ENCODE data around the gene H19. TPM values are rescaled to one million over a fixed set of nuclear protein-coding genes. Genes with fewer than 3 reads are reported as not detected.

The H19 gene
- total and polyA plus RNA-seq, 9 of the 15 experiments (the other 6 are each of a cell fraction or from before 2014, with no cell fraction given): 0.13 to 682 (median 15.7) TPM

GRCh38 chr11:2002807-2003206 lies 5.2 kb upstream of the H19 start:
- ChIA-PET POLR2A (no interaction called here), CTCF (ENCODE audit: low intra/inter-chr PET ratio) (interaction anchor here (0.6 to 7.2 kb wide), 10 partner anchors 49 to 350 kb away, joined by 3 to 93 read pairs (median 22); partner anchors contain the start of genes LSP1, MRPL23 and TNNI2)
- Histone ChIP-seq H3K79me2 (ENCODE audit: control insufficient read depth, insufficient read depth, low read length) (no peaks in the 10 kb centered on the region), H3K27ac (ENCODE audit: extremely low read depth, low read depth, low read length) (no peak overlapping the region), H3K36me3 (ENCODE audit: control insufficient read depth, insufficient read depth, low read length) (no peaks in the 10 kb centered on the region), H3K4me2 (ENCODE audit: insufficient read depth, low read length) (no peak overlapping the region), H3K4me3 (no peak overlapping the region), H4K20me1 (replicated peaks; ENCODE audit: control insufficient read depth, insufficient read depth, low read length) (no peaks in the 10 kb centered on the region), H3K9ac (ENCODE audit: insufficient read depth in 1 of 2, low read depth in 2 of 2, low read length in 2 of 2) (no peak overlapping the region), H3K27me3 (ENCODE audit: control insufficient read depth in 2 of 2, insufficient read depth in 2 of 2, low read length in 2 of 2) (no peaks in the 10 kb centered on the region), H3K9me1 (ENCODE audit: control insufficient read depth, insufficient read depth, low read length) (no peaks in the 10 kb centered on the region), H2AFZ (ENCODE audit: low read depth, low read length) (no peak overlapping the region), H3K4me1 (replicated peaks in 1 of 2; ENCODE audit: control insufficient read depth in 2 of 2, insufficient read depth in 2 of 2, low read length in 2 of 2) (no peaks in the 10 kb centered on the region), H3K9me3 (replicated peaks; ENCODE audit: control insufficient read depth, insufficient read depth, low read depth, low read length) (no peaks in the 10 kb centered on the region)
- ATAC-seq (peak; percentile 78), DNase-seq (ENCODE audit: extremely low read depth in 1 of 4, low spot score in 3 of 4) (no peak), FAIRE-seq (peak; percentile 77)
- intact Hi-C loops (cut with micrococcal nuclease) (no loop called here), in situ Hi-C loops (cut with MboI) (loop anchor here (10.0 to 25.0 kb wide), 2 partner anchors 128 to 316 kb away; partner anchors contain the start of gene KRTAP5-6)
- TF ChIP-seq FIP1L1 (IDR thresholded peaks at IDR 0.05; ENCODE audit: low read depth, low read length, poor library complexity, severe bottlenecking): no peak
- no peak for TF ChIP-seq SMAD4 (CRISPR knock-in tag; conservative IDR thresholded peaks at IDR 0.05)
- no peak for TF ChIP-seq TAF9B (IDR thresholded peaks at IDR 0.05; ENCODE audit: partially characterized antibody)
- TF ChIP-seq NBN (IDR thresholded peaks at IDR 0.05; ENCODE audit: low read depth): no peak
- no peak for TF ChIP-seq SMARCA4 (IDR thresholded peaks at IDR 0.05)
- no peak for TF ChIP-seq MAFG (tag; conservative IDR thresholded peaks at IDR 0.05)
- no peak for TF ChIP-seq ZNF75A (CRISPR knock-in tag; IDR thresholded peaks at IDR 0.05)
- TF ChIP-seq ATF2 (CRISPR knock-in tag; IDR thresholded peaks at IDR 0.05): no peak
- no peak for TF ChIP-seq MXD1 (CRISPR knock-in tag; IDR thresholded peaks at IDR 0.05; ENCODE audit: borderline replicate concordance, poor library complexity, severe bottlenecking)
- TF ChIP-seq ZNF175 (CRISPR knock-in tag; IDR thresholded peaks at IDR 0.05; ENCODE audit: low read depth): no peak
- BruUV-seq (replicated peaks): no TSS peak
- no CpG with 5 or more reads among the region's 19 CpGs for WGBS (ENCODE audit: insufficient coverage, low coverage, missing lambda C conversion rate)

Data from K562 (cell line).